Measurements from ENCODE around the gene GSE1.
"Not testable (repeated sequence)": the region's sequence is repeated elsewhere in the genome, so short reads cannot be mapped to it uniquely, and the experiment has no call there.

Gene GSE1

GRCh38 chr16:85592277-85592676 lies 20.8 kb upstream of the GSE1 start:
- not testable (repeated sequence) for DNase-seq

- no peak for DNase-seq
Observed at GRCh38 chr16:85592700-85593493, 20.2 kb upstream of the GSE1 start.

DNA sequence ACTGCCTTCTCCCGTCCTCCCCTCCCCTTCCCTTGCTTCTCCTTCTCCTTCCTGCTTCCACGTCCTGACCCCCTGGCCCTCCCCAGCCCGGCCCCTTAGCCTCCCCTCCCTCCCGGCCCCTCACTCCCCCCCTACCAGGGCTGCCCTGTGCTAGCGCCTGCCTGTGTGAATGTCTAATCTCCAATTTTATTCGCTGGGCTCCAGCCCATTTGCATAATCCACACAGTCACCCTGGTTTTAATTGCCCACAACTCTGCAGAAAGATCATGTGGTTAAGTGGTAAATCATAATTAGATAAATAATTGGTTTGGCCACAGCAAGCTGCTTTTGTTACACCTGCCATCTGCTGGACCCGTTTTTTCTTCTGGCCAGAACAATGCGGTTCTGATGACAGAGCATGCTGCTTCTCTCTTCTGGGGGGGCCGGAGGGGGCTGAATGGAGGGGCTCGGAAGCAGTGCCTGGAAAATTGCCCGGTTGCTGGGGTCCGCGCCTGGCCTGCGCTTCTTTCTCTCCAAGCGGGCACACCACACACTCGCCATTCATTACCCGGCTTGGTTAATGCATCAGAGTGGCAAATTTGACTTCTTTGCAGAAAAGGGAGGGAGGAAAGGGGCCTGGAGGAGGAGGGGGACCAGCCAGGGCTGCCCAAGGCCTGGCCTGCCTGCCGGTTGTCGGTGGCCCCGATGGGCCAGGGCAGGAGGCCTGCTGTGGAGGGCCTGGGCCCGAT lies 19.5 kb upstream of the GSE1 start:
- DNase-seq, result no peak

- DNase-seq, result no peak
Observed at GRCh38 chr16:85594273-85594977, 18.7 kb upstream of the GSE1 start.

GRCh38 chr16:85594978-85595661 lies 18.0 kb upstream of the GSE1 start:
- no peak for DNase-seq

DNA sequence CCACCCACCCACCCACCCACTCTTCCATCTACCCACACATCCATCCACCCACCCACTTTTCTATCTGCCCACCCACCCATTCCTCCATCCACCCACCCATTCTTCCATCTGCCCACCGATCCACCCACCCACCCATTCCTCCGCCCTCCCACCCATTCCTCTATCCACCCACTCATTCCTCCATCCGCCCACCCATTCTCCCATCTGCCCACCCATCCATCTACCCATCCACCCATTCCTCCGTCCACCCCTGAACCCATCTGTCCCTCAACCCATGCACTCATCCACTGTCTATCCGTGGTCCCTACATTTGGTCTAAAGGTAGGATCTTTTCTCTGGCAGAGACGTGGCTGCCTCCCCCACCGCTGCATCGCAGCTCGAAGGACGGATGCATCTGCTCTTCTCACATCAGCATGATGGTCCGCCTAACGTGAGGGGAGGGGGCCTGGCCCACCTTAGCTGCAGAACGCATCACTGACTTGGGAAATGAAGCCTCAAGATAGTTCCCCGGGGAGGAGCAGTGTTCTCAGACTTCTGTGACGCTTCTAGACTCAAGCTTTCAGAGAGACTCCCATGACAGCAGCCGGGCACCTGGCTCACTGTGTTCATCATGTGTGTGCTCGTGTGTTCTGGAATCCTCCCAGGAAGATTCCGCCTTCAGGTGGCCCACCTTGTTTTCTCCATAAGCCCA lies 17.2 kb upstream of the GSE1 start:
- DNase-seq, result no peak

DNA sequence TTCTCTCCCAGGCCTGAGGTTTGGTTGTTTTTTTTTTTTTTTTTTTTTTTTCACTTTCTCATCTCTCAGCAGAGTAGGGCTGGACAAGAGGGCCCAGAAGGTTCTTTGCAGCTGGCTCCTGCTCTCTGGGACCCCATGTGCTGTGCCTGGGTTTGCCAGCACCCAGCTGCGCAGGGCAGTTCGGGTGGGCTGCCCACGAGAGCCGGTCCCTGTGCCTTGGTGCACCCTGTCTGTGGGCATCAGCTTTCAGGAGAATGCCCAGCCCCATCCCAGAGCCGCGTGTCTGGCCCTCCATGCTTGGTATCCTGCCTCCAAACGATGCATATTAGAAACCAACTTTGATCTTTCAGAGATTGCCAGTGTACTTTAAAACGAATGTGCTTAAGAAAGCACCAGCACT lies 15.0 kb upstream of the GSE1 start:
- DNase-seq, result no peak

GRCh38 chr16:85600078-85600477 lies 13.0 kb upstream of the GSE1 start:
- no peak for DNase-seq

DNA sequence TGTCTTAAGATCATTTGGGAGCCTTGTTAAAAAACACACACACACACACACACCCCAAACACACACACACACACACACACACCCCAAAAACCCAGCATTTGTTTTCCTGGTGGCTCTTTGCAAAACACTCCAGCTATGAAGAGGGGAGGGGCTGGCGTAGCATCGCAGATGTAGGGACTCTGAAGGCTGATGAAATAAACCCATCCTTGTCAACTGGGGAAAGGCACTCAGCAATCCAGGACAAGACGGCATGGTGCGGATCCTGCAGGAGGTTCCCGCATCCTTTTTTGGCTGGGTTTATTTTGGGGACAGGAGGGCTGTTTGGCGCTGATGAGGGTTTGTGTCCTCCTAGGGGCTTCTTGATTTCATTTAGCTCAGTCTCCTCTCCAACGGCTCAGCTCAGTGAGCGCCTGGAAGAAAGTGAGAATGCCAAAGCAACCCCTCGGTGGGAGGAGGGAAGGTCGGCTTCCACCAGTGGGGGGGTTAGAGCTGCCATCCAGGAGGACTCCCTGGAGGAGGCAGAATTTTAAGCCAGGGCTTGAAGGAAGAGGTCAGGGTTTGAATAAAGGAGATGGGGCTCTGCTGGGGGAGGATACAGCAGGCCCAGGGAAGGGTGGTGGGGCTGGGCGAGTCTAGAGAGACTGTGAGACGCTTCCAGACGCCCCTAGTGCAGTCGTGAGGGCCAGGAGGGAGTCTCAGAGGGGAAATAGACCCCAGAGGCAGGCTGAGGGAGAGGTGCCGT lies 12.4 kb upstream of the GSE1 start:
- no peak for DNase-seq

GRCh38 chr16:85601272-85601639 lies 11.9 kb upstream of the GSE1 start:
- no peak for DNase-seq

DNA sequence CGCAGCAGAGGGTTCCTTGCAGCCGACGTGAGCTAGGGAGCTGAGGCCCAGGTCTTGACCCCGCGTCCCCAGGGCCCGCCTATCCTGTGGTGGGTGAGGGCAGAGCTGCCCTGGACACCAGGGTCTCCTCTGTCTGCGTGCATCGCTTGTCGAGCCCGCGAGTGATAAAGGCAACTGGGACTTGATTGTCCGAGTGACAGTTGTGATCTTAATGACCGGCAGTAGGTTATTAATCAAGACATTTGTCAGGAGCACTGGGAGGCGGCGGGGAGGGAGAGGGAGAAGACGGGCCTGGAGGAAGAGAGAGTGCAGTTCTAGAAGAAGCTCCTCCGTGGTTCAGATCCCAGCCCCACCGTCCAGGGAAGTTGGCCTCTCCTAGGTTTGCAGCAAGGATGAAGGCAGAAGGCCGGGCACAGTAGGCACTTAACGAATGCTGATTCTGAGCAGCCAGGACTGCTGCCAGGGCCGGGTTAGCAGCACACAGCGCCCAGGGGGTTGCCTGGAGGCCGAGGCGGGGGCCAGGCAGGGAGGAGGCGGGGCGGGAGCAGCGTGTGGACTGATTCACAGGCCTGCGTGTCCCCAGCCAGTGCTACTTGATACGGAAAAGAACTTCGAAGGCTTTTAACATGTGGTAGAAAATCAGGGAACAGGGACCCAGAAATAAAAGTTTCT lies 11.3 kb upstream of the GSE1 start:
- no peak for DNase-seq

DNA sequence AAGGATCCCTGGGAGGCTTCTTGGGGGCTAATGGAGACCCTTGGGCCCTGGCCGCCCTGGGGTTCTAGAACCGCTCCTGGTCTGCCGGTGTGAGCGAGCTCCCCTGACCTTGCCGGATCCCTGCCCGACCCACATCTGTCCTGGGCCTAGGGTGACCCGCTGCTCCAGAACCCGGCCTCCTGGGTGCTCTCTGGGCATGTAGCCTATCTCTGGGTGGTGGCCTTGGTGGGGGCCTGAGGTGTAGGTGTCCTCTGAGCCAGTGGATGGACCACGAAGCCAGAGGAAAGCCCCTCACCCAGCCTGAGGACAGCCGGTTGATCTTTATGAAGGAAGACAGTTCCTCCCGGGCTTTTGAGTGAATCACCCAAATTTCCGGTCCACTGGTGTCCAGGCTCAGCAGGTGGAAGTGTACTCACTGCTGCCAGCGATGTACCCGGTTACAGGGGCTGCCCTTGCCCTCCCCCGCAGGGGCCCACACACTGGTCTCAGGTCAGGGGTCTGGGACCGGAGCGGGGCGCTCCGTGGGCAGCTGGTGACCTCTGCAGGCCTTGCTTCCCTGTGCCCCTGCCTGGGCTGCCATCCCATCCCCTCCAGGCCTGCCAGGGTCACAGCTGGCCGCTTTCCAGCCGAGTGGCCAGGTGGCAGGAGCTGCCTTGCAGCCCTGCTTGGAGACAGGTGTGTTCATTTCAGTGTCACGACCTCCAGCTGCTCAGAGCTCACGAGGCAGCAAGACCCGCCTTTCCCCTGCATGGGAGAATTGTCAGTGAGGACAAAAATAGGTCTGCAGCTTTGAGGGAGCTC lies 10.5 kb upstream of the GSE1 start:
- no peak for DNase-seq

DNA sequence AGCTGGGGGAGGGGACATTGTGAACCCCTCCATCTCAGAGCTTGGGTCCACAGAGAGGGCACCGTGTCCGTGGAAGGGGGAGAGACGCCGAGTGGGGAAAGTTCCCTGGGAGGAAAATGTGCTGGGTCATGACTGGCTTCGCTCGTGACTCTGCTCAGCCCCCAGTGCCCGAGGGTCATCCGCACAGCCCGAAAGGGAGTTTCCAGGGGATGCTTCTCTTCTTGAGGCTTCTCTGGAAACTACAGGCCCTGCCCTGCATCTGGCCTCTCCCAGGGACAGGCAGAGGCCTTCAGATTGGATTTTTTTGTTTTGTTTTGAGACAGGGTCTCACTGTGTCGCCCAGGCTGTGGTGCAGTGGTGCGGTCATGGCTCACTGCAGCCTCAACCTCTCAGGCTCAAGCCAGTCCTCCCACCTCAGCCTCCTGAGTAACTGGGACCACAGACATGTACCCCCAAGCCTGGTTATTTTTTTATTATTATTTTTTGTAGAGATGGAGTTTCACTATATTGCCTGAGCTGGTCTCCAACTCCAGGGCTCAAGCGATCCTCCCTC lies 9.8 kb upstream of the GSE1 start:
- DNase-seq, result no peak

GRCh38 chr16:85604145-85604705 lies 8.9 kb upstream of the GSE1 start:
- no peak for DNase-seq

- DNase-seq, result no peak
Observed at GRCh38 chr16:85605051-85605911, 7.8 kb upstream of the GSE1 start.

DNA sequence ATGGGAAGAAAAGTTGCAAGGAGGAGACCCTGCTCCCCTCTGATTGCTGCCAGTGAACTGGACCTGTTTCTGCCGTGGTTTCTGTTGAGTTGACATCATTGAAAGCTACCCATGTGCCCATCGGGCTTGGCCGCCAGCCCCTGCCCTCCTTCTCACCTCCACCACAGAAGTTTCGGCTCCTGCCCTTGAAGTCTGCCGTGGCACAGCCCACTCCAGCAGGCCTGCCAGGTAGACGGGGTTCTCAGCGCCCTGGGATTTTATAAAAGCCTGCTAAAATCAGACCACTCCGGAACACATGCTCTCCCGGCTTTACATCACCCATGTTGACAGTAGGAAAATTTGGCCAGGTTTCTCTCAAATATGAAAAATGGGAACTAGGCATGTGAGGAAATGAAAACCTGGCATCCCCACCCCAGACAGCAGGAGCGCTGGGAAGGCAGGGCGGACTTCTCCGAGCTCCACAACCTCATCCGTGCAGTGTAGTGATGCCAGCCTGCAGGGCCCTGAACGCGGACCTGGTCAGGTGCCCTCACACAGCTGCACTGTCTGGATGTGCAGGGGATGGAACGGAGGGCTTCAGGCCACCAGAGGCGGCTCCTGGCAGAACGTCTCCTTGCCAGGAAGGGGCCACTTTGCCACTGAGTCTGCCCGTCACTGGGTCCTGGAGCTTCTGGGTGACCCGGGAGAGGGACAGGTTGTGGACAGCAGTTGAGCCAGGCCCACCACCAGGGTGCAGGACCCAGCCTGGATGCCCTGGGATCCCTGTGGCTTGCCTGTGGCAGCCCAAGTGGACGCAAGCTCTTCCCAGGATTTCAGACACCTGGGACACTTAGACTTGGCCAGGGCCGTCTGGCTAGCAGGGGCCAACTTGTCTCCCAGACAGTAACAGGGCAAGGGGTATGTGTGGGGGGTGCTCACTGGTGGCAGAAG lies 6.9 kb upstream of the GSE1 start:
- DNase-seq, result no peak

DNA sequence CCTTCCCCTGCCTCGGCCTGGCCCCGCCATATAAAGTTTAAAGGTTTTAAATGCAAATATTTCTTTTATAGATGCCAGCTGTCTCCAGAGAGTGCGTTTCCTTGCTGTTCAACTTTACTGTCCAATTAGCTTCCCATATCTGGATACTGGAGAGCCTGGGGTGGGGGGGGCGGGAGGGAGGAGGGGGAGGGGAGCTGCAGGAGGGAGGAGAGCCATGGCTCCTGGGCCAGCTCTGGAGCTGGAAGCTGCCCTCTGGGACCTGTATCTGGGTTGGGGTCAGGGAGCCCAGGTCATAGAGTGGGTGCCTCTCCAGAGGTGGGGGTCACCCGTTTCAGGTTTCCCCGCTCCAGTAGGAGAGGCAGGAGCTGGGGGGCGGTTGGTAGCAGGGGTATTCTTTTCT lies 6.2 kb upstream of the GSE1 start:
- DNase-seq, result no peak

- DNase-seq, result no peak
Observed at GRCh38 chr16:85607321-85607765, 5.8 kb upstream of the GSE1 start.
